ENCODE data around the gene FAM169A. TPM values are rescaled to one million over a fixed set of nuclear protein-coding genes. Genes with fewer than 3 reads are reported as not detected.

The FAM169A gene
- total and polyA plus RNA-seq, 2 donors (not counting 3 experiments of a cell fraction or from before 2014, with no cell fraction given), result 0.06 to 0.62 TPM

- Histone ChIP-seq H2AFZ (ENCODE audit: low read depth, low read length) (no peak overlapping the region), H3K4me2 (ENCODE audit: insufficient read depth, low read length) (no peak overlapping the region)
- POLR2A ChIA-PET, result interaction anchor here (0.6 kb wide), 1 partner anchor 114 kb away, joined by 4 read pairs; no protein-coding TSS in a partner anchor
Measured at GRCh38 chr5:74786851-74787250, 79.3 kb downstream of the FAM169A start.

More at GRCh38 chr5:74786851-74787250, 79.3 kb downstream of the FAM169A start:
- no peak for DNase-seq (ENCODE audit: low read depth, low spot score)
- FAIRE-seq, result no peak
- intact Hi-C loops (cut with micrococcal nuclease), result no loop called here
- no peaks in the 10 kb centered on the region for H3K79me2 ChIP-seq (ENCODE audit: control insufficient read depth, insufficient read depth, low read length)
- H3K4me1 ChIP-seq (ENCODE audit: control insufficient read depth, extremely low read depth, insufficient read depth, low read length), result no peaks in the 10 kb centered on the region
- no peaks in the 10 kb centered on the region for H3K9me1 ChIP-seq (replicated peaks; ENCODE audit: control insufficient read depth, extremely low read depth, insufficient read depth, low read length)
- no peak overlapping the region for H3K4me3 ChIP-seq (replicated peaks in 1 of 3; ENCODE audit: insufficient read depth in 1 of 3, low read depth in 1 of 3, low read length in 3 of 3)
- H3K27ac ChIP-seq (ENCODE audit: insufficient read depth, low read depth, low read length), result no peak overlapping the region
- no peaks in the 10 kb centered on the region for H4K20me1 ChIP-seq (replicated peaks; ENCODE audit: control insufficient read depth, extremely low read depth, insufficient read depth, low read length)
- no peak overlapping the region for H3K9ac ChIP-seq (replicated peaks; ENCODE audit: extremely low read depth, insufficient read depth, low read length)
- no TSS peak for BruUV-seq (replicated peaks)
- no peaks in the 10 kb centered on the region for H3K36me3 ChIP-seq (ENCODE audit: control insufficient read depth in 2 of 2, extremely low read depth in 1 of 2, insufficient read depth in 2 of 2, low read length in 2 of 2)
- CTCF ChIA-PET, result no interaction called here
- TF ChIP-seq JUN (IDR thresholded peaks at IDR 0.05; ENCODE audit: borderline replicate concordance, insufficient read depth, insufficient read length, low read depth), result no peak
- TF ChIP-seq GATA2 (IDR thresholded peaks at IDR 0.05; ENCODE audit: insufficient read depth, insufficient read length, low read depth, low read length), result no peak
- no peak for TF ChIP-seq FOS (IDR thresholded peaks at IDR 0.05; ENCODE audit: borderline replicate concordance, insufficient read depth, low read length)
- no peak for TF ChIP-seq CTCF (IDR thresholded peaks at IDR 0.05; ENCODE audit: extremely low read depth in 1 of 2, insufficient read depth in 1 of 2, low read depth in 1 of 2, low read length in 2 of 2)
- no peak for TF ChIP-seq POLR2A (IDR thresholded peaks at IDR 0.05; ENCODE audit: low read depth, low read length)
- TF ChIP-seq MYC (IDR thresholded peaks at IDR 0.05; ENCODE audit: low read depth, low read length), result no peak
- TF ChIP-seq MAX (IDR thresholded peaks at IDR 0.05; ENCODE audit: insufficient read depth, insufficient read length), result no peak
- no peak for TF ChIP-seq EZH2 (IDR thresholded peaks at IDR 0.05; ENCODE audit: borderline replicate concordance, low read depth, low read length, severe bottlenecking)
- TF ChIP-seq POLR2AphosphoS5 (IDR thresholded peaks at IDR 0.05; ENCODE audit: insufficient read depth, low read depth, low read length), result no peak
- no peaks in the 10 kb centered on the region for H3K9me3 ChIP-seq (replicated peaks; ENCODE audit: control insufficient read depth, insufficient read depth, low read length)
- dilution Hi-C loops (cut with MboI; ENCODE audit: extremely low pct_ligation_motif_present, low sequenced_read_pairs), result no loop called here
- no peaks in the 10 kb centered on the region for H3K27me3 ChIP-seq (ENCODE audit: control insufficient read depth in 2 of 2, insufficient read depth in 2 of 2, low read length in 2 of 2)
